ENCODE measurements around the gene RIN3.

DNA sequence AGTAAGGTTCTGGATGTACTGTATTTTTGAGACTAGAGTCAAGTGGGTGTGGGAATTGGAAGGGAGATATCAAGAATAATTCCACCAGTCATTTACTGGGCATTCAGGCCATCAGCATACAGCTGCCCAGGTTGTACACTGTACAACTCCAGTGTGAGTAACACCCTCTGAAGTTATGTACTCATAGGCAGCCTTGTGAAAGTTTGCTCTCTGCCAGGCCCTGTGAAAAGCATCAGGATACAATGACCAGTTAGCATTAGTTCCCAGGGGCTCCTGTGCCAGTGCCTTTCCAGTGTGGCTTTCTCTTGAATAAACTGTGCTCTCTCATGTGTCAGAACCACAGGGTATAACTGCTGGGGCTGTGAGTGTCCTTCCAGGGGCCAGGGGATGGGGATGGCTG is 145.1 kb downstream of the RIN3 start:
- TF ChIP-seq, protein P1, sequence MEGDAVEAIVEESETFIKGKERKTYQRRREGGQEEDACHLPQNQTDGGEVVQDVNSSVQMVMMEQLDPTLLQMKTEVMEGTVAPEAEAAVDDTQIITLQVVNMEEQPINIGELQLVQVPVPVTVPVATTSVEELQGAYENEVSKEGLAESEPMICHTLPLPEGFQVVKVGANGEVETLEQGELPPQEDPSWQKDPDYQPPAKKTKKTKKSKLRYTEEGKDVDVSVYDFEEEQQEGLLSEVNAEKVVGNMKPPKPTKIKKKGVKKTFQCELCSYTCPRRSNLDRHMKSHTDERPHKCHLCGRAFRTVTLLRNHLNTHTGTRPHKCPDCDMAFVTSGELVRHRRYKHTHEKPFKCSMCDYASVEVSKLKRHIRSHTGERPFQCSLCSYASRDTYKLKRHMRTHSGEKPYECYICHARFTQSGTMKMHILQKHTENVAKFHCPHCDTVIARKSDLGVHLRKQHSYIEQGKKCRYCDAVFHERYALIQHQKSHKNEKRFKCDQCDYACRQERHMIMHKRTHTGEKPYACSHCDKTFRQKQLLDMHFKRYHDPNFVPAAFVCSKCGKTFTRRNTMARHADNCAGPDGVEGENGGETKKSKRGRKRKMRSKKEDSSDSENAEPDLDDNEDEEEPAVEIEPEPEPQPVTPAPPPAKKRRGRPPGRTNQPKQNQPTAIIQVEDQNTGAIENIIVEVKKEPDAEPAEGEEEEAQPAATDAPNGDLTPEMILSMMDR (IDR thresholded peaks at IDR 0.05), result no peak
- TF ChIP-seq POLR2A (IDR thresholded peaks at IDR 0.05), result no peak
